H9 (cell line): ENCODE results near the gene RERE. TPM values are rescaled to one million over a fixed set of nuclear protein-coding genes. Genes with fewer than 3 reads are reported as not detected.

Experiments used
- DNase-seq: peaks from one replicate; pipeline ENCODE4 v3.0.0-alpha.2; 2017
- H2AFZ ChIP-seq: one replicate; pipeline ENCODE4 v1.6.1; 2013; ENCODE audit warnings: mild to moderate bottlenecking, low read length, control low read depth, moderate library complexity
- H2AK5ac ChIP-seq: 2 replicates; pipeline ENCODE4 v1.6.1; 2013; ENCODE audit warnings: low read length, control low read depth, mixed read lengths; ENCODE audit not compliant: insufficient read length
- H2BK120ac ChIP-seq: one replicate; pipeline ENCODE4 v1.6.1; 2013; ENCODE audit warnings: low read depth, mild to moderate bottlenecking, low read length, control low read depth, inconsistent platforms; ENCODE audit not compliant: poor library complexity, severe bottlenecking
- H2BK12ac ChIP-seq: 2 replicates; pipeline ENCODE4 v1.6.1; 2013; ENCODE audit warnings: low read length, control low read depth, mixed read lengths, low read depth; ENCODE audit not compliant: insufficient read length
- H2BK15ac ChIP-seq: 2 replicates; pipeline ENCODE4 v1.6.1; 2013; ENCODE audit warnings: low read depth, low read length, control low read depth
- H2BK20ac ChIP-seq: one replicate; pipeline ENCODE4 v1.6.1; 2013; ENCODE audit warnings: low read depth, mild to moderate bottlenecking, low read length, control low read depth, inconsistent platforms; ENCODE audit not compliant: poor library complexity, severe bottlenecking
- H2BK5ac ChIP-seq: 2 replicates; pipeline ENCODE4 v1.6.1; 2013; ENCODE audit warnings: low read length, control low read depth, mixed read lengths; ENCODE audit not compliant: insufficient read length
- H3K14ac ChIP-seq: 2 replicates; pipeline ENCODE4 v1.6.1; 2013; ENCODE audit warnings: low read length, control low read depth; ENCODE audit not compliant: insufficient read depth
- H3K18ac ChIP-seq: 2 replicates; pipeline ENCODE4 v1.6.1; 2013; ENCODE audit warnings: low read depth, mild to moderate bottlenecking, mixed read lengths, low read length, control low read depth; ENCODE audit not compliant: insufficient read length
- H3K23ac ChIP-seq: 2 replicates; pipeline ENCODE4 v1.6.1; 2013; ENCODE audit warnings: low read length, control low read depth, mixed read lengths, low read depth; ENCODE audit not compliant: insufficient read length
- H3K23me2 ChIP-seq: 2 replicates; pipeline ENCODE4 v1.6.1; 2013; ENCODE audit warnings: low read depth, mild to moderate bottlenecking, mixed read lengths, low read length, control low read depth; ENCODE audit not compliant: insufficient read length, poor library complexity, severe bottlenecking
- H3K27ac ChIP-seq: 2 replicates; pipeline ENCODE4 v1.5.1; 2013; ENCODE audit warnings: low read length, control low read depth, mixed read lengths, low read depth; ENCODE audit not compliant: insufficient read length
- H3K27me3 ChIP-seq: 2 replicates; pipeline ENCODE4 v1.6.1; 2013; ENCODE audit warnings: low read length, control low read depth, inconsistent platforms; ENCODE audit not compliant: insufficient read depth
- H3K4ac ChIP-seq: 2 replicates; pipeline ENCODE4 v1.6.1; 2013; ENCODE audit warnings: low read depth, mild to moderate bottlenecking, control low read depth, inconsistent platforms, low read length, moderate library complexity
- H3K4me1 ChIP-seq: 2 replicates; pipeline ENCODE4 v1.6.1; 2013; ENCODE audit warnings: low read length, control low read depth, inconsistent platforms; ENCODE audit not compliant: insufficient read depth
- H3K4me2 ChIP-seq: 2 replicates; pipeline ENCODE4 v1.6.1; 2013; ENCODE audit warnings: low read length, control low read depth, mixed read lengths; ENCODE audit not compliant: insufficient read length, insufficient read depth
- H3K56ac ChIP-seq: 2 replicates; pipeline ENCODE4 v1.6.1; 2013; ENCODE audit warnings: low read depth, mild to moderate bottlenecking, mixed read lengths, low read length, control low read depth; ENCODE audit not compliant: insufficient read length
- H3K79me1 ChIP-seq: 2 replicates; pipeline ENCODE4 v1.6.1; 2013; ENCODE audit warnings: low read depth, mild to moderate bottlenecking, moderate library complexity, low read length, control low read depth, inconsistent platforms; ENCODE audit not compliant: insufficient read depth, poor library complexity, severe bottlenecking
- H3K79me2 ChIP-seq: 2 replicates; pipeline ENCODE4 v1.6.1; 2013; ENCODE audit warnings: low read length, control low read depth, inconsistent platforms; ENCODE audit not compliant: insufficient read depth
- H3K9ac ChIP-seq: 2 replicates; pipeline ENCODE4 v1.6.1; 2013; ENCODE audit warnings: low read length, control low read depth, mixed read lengths; ENCODE audit not compliant: insufficient read length; ENCODE audit errors: extremely low read depth
- H3K9me3 ChIP-seq: one replicate; pipeline ENCODE4 v1.6.1; 2013; ENCODE audit warnings: low read depth, low read length, inconsistent platforms; ENCODE audit not compliant: control insufficient read depth
- H3T11ph ChIP-seq: one replicate; pipeline ENCODE4 v1.6.1; 2013; ENCODE audit warnings: mild to moderate bottlenecking, low read length, control low read depth, inconsistent platforms
- H4K20me1 ChIP-seq: one replicate; pipeline ENCODE4 v1.6.1; 2013; ENCODE audit not compliant: control insufficient read depth, insufficient read length, insufficient read depth
- H4K5ac ChIP-seq: 2 replicates; pipeline ENCODE4 v1.6.1; 2013; ENCODE audit warnings: low read depth, mild to moderate bottlenecking, mixed read lengths, low read length, control low read depth; ENCODE audit not compliant: insufficient read length
- H4K8ac ChIP-seq: replicated peaks from 2 replicates; pipeline ENCODE4 v1.6.1; 2013; ENCODE audit warnings: low read length, control low read depth, mixed read lengths, low read depth; ENCODE audit not compliant: insufficient read length
- H4K91ac ChIP-seq: 2 replicates; pipeline ENCODE4 v1.6.1; 2013; ENCODE audit warnings: low read depth, mild to moderate bottlenecking, moderate library complexity, mixed read lengths, low read length, control low read depth; ENCODE audit not compliant: insufficient read length
- H3K27ac Mint-ChIP-seq, 3 experiments: 2 replicates in 2 of 3; 3 replicates in 1 of 3; pipeline ENCODE4 v1.8.0; 2020 to 2021; ENCODE audit warnings: mixed read lengths in 3 of 3, mild to moderate bottlenecking in 1 of 3, moderate library complexity in 1 of 3
- H3K27me3 Mint-ChIP-seq: 2 replicates; pipeline ENCODE4 v1.8.0; 2021; ENCODE audit warnings: low read depth, mild to moderate bottlenecking, moderate library complexity, mixed read lengths
- H3K36me3 Mint-ChIP-seq, 3 experiments: 2 replicates in 2 of 3; 3 replicates in 1 of 3; pipeline ENCODE4 v1.8.0; 2020 to 2021; ENCODE audit warnings: low read depth in 3 of 3, mixed read lengths in 3 of 3; ENCODE audit not compliant: insufficient read depth in 1 of 3
- H3K4me1 Mint-ChIP-seq, 2 experiments: 2 replicates each; pipeline ENCODE4 v1.8.0; 2020; ENCODE audit warnings: mixed read lengths in 2 of 2
- H3K4me3 Mint-ChIP-seq, 2 experiments: 2 replicates in 1 of 2; 3 replicates in 1 of 2; pipeline ENCODE4 v1.8.0; 2020 to 2021; ENCODE audit warnings: mild to moderate bottlenecking in 2 of 2, mixed read lengths in 2 of 2, moderate library complexity in 1 of 2
- H3K9me3 Mint-ChIP-seq, 2 experiments: 2 replicates in 1 of 2; 3 replicates in 1 of 2; pipeline ENCODE4 v1.8.0; 2020; ENCODE audit warnings: mild to moderate bottlenecking in 2 of 2, mixed read lengths in 2 of 2, moderate library complexity in 1 of 2
- WGBS: extraction: QIAGEN DNeasy Blood & Tissue Kit; methylation state at CpG from one replicate; pipeline ENCODE4 v1.1.7; 2013; ENCODE audit warnings: missing lambda C conversion rate, low lambda C conversion rate, mixed read lengths; ENCODE audit not compliant: insufficient read length; ENCODE audit errors: extremely low coverage; 5-methylcytosine and 5-hydroxymethylcytosine counted together
- total RNA-seq: library from RNA; stranded (reverse); gene quantifications from 2 replicates; pipeline ENCODE4 v1.2.1, GENCODE V29; 2021
- TF ChIP-seq, protein P1 (sequence below): fragments of 200-600 bp; sonication (generic); conservative IDR thresholded peaks from 3 replicates; pipeline ENCODE4 v1.8.0; 2021; ENCODE audit warnings: antibody characterized with exemption, mild to moderate bottlenecking

RERE gene
- total RNA-seq, 1 experiment from 2014 or later, result 103 TPM

DNA sequence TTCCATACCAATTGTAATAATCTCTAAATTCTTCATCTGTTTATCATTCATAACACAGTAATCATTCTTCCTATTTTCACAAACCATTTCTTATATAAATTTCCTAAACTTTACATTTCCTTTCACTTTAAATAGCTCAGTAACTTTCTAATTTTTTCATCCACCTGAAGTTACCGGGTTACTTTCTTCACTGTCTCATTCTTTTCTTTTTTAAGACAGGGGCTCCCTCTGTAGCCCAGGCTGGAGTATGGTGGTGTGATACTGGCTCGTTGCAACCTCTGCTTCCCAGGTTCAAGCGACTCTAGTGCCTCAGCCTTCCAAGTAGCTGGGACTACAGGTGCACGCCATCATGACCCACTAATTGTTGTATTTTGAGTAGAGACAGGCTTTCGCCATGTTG lies 41.3 kb downstream of the RERE start:
- Histone ChIP-seq H2BK12ac (no peak overlapping the region), H3K79me1 (peaks cover 3% of the 10 kb centered on the region), H3K23me2 (no peaks in the 10 kb centered on the region), H3K9me3 (no peaks in the 10 kb centered on the region), H2BK5ac (no peak overlapping the region), H2BK120ac (no peak overlapping the region), H3K56ac (no peak overlapping the region), H3K9ac (no peak overlapping the region), H4K5ac (no peak overlapping the region), H4K91ac (no peak overlapping the region), H3K4me2 (no peak overlapping the region), H3K27ac (no peak overlapping the region), H3K27me3 (no peaks in the 10 kb centered on the region), H4K20me1 (no peaks in the 10 kb centered on the region), H3K4ac (no peak overlapping the region), H2BK20ac (no peak overlapping the region), H4K8ac (no peak overlapping the region), H2AK5ac (no peak overlapping the region), H3K4me1 (no peaks in the 10 kb centered on the region; the same call in 1 of the 2 replicates), H3K79me2 (no peaks in the 10 kb centered on the region), H3K14ac (no peak overlapping the region), H3T11ph (no peak overlapping the region), H3K18ac (no peak overlapping the region), H2AFZ (no peak overlapping the region), H2BK15ac (no peak overlapping the region), H3K23ac (no peak overlapping the region)
- H3K9me3 Mint-ChIP-seq, result no peaks in the 10 kb centered on the region
- no peaks in the 10 kb centered on the region for H3K27me3 Mint-ChIP-seq
- H3K4me3 Mint-ChIP-seq, result no peak overlapping the region
- peaks cover 0 to 4% of the 10 kb centered on the region in 2 experiments; a peak in 2 of 4 replicates for H3K4me1 Mint-ChIP-seq
- 100% methylated on average over 1 of the region's 5 CpGs for WGBS
- TF ChIP-seq, protein P1, sequence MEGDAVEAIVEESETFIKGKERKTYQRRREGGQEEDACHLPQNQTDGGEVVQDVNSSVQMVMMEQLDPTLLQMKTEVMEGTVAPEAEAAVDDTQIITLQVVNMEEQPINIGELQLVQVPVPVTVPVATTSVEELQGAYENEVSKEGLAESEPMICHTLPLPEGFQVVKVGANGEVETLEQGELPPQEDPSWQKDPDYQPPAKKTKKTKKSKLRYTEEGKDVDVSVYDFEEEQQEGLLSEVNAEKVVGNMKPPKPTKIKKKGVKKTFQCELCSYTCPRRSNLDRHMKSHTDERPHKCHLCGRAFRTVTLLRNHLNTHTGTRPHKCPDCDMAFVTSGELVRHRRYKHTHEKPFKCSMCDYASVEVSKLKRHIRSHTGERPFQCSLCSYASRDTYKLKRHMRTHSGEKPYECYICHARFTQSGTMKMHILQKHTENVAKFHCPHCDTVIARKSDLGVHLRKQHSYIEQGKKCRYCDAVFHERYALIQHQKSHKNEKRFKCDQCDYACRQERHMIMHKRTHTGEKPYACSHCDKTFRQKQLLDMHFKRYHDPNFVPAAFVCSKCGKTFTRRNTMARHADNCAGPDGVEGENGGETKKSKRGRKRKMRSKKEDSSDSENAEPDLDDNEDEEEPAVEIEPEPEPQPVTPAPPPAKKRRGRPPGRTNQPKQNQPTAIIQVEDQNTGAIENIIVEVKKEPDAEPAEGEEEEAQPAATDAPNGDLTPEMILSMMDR, result peak; percentile 41; the same call in 2 of the 3 replicates
- DNase-seq, result no peak
- H3K36me3 Mint-ChIP-seq, result peaks cover 0 to 2% (median 0%) of the 10 kb centered on the region in 3 experiments; a peak in 3 of 7 replicates
- H3K27ac Mint-ChIP-seq, result no peak overlapping the region; a peak in 1 of 7 replicates
